IMR-90 (cell line): ENCODE data around the gene APP. TPM values are rescaled to one million over a fixed set of nuclear protein-coding genes. Genes with fewer than 3 reads are reported as not detected.

Source experiments
- ATAC-seq: fragments of 200-7000 bp; cut with Tn5 transposase; 2 replicates; pipeline ENCODE4 v1.9.1; 2020; ENCODE audit warnings: low read depth, mild to moderate bottlenecking, moderate library complexity
- BruUV-seq: library from RNA; stranded (reverse); fragments of 400-500 nt; replicated peaks from 2 replicates; lab custom pipeline; 2021; lab: Mats Ljungman, UMichigan
- CTCF ChIA-PET: fragments of 300-600 bp; formaldehyde crosslinking; extraction: SDS; loops from one replicate; lab custom pipeline; 2021; ENCODE audit warnings: antibody characterized with exemption; lab: Yijun Ruan, JAX
- POLR2A ChIA-PET: fragments of 300-600 bp; sonication (Branson Sonifier 250); formaldehyde crosslinking; loops from one replicate; lab custom pipeline; 2022; ENCODE audit warnings: antibody characterized with exemption; ENCODE audit not compliant: unreplicated experiment; lab: Charles Lee
- DNase-seq: peaks from one replicate; pipeline ENCODE4 v3.0.0; 2013
- H2AFZ ChIP-seq: replicated peaks from 2 replicates; pipeline ENCODE3; 2013; ENCODE audit warnings: low read length, mild to moderate bottlenecking; ENCODE audit not compliant: poor library complexity
- H2AK5ac ChIP-seq: 2 replicates; pipeline ENCODE4 v1.6.1; 2013; ENCODE audit warnings: low read depth, low read length, inconsistent platforms
- H2AK9ac ChIP-seq: replicated peaks from 2 replicates; pipeline ENCODE3; 2013; ENCODE audit warnings: mild to moderate bottlenecking, low read depth, low read length, moderate library complexity; ENCODE audit not compliant: poor library complexity
- H2BK120ac ChIP-seq: 2 replicates; pipeline ENCODE4 v1.6.1; 2013; ENCODE audit warnings: low read depth, low read length, inconsistent platforms
- H2BK15ac ChIP-seq: 3 replicates; pipeline ENCODE4 v1.6.1; 2013; ENCODE audit warnings: low read depth, low read length, inconsistent platforms
- H2BK20ac ChIP-seq: 2 replicates; pipeline ENCODE4 v1.6.1; 2013; ENCODE audit warnings: low read depth, mild to moderate bottlenecking, inconsistent platforms, low read length, moderate library complexity
- H2BK5ac ChIP-seq: 2 replicates; pipeline ENCODE4 v1.6.1; 2013; ENCODE audit warnings: mild to moderate bottlenecking, low read depth, low read length, inconsistent platforms; ENCODE audit not compliant: poor library complexity, severe bottlenecking
- H3K14ac ChIP-seq: replicated peaks from 2 replicates; pipeline ENCODE4 v1.6.1; 2013; ENCODE audit warnings: low read depth, low read length, inconsistent platforms
- H3K18ac ChIP-seq: 2 replicates; pipeline ENCODE4 v1.6.1; 2013; ENCODE audit warnings: low read depth, low read length, control low read depth
- H3K23ac ChIP-seq: 2 replicates; pipeline ENCODE4 v1.6.1; 2013; ENCODE audit warnings: low read depth, low read length, inconsistent platforms
- H3K27ac ChIP-seq: 2 replicates; pipeline ENCODE4 v1.5.1; 2013; ENCODE audit warnings: mild to moderate bottlenecking, control low read depth, low read length; ENCODE audit not compliant: insufficient read depth
- H3K27me3 ChIP-seq: 2 replicates; pipeline ENCODE4 v1.6.1; 2013; ENCODE audit warnings: low read length; ENCODE audit not compliant: control insufficient read depth, insufficient read depth
- H3K36me3 ChIP-seq: 2 replicates; pipeline ENCODE4 v1.6.1; 2013; ENCODE audit warnings: low read length, mixed read lengths; ENCODE audit not compliant: control insufficient read depth, insufficient read depth
- H3K4ac ChIP-seq: 2 replicates; pipeline ENCODE4 v1.6.1; 2013; ENCODE audit warnings: low read depth, low read length, inconsistent platforms
- H3K4me1 ChIP-seq: 2 replicates; pipeline ENCODE4 v1.6.1; 2013; ENCODE audit warnings: low read length, mixed read lengths; ENCODE audit not compliant: control insufficient read depth, insufficient read depth
- H3K4me2 ChIP-seq: 2 replicates; pipeline ENCODE4 v1.6.1; 2013; ENCODE audit warnings: low read depth, mild to moderate bottlenecking, control low read depth, low read length, moderate library complexity
- H3K4me3 ChIP-seq: 2 replicates; pipeline ENCODE4 v1.5.1; 2013; ENCODE audit warnings: low read depth, mild to moderate bottlenecking, control low read depth, low read length, moderate library complexity; ENCODE audit not compliant: insufficient read depth
- H3K56ac ChIP-seq: 2 replicates; pipeline ENCODE4 v1.6.1; 2013; ENCODE audit warnings: low read length, inconsistent platforms; ENCODE audit not compliant: insufficient read depth; ENCODE audit errors: extremely low read depth
- H3K79me1 ChIP-seq, 2 experiments: 2 replicates each; pipeline ENCODE4 v1.6.1; 2013; ENCODE audit warnings: low read length in 2 of 2, inconsistent platforms in 1 of 2, low read depth in 1 of 2
- H3K9ac ChIP-seq: 2 replicates; pipeline ENCODE4 v1.6.1; 2013; ENCODE audit warnings: low read depth, low read length, control low read depth
- H3K9me1 ChIP-seq: 2 replicates; pipeline ENCODE4 v1.6.1; 2013; ENCODE audit warnings: low read length, inconsistent platforms; ENCODE audit not compliant: insufficient read depth
- H3K9me3 ChIP-seq: 2 replicates; pipeline ENCODE4 v1.6.1; 2013; ENCODE audit warnings: low read length; ENCODE audit not compliant: control insufficient read depth, insufficient read depth
- H4K20me1 ChIP-seq: 2 replicates; pipeline ENCODE4 v1.6.1; 2013; ENCODE audit warnings: low read length, inconsistent platforms; ENCODE audit not compliant: insufficient read depth
- H4K5ac ChIP-seq: 2 replicates; pipeline ENCODE4 v1.6.1; 2013; ENCODE audit warnings: mild to moderate bottlenecking, low read depth, low read length, control low read depth
- H4K8ac ChIP-seq, 2 experiments: 2 replicates each; pipeline ENCODE4 v1.6.1; 2013; ENCODE audit warnings: low read depth in 2 of 2, low read length in 2 of 2, control low read depth in 1 of 2, inconsistent platforms in 1 of 2
- H4K91ac ChIP-seq: 2 replicates; pipeline ENCODE4 v1.6.1; 2013; ENCODE audit warnings: low read depth, low read length, inconsistent platforms; ENCODE audit not compliant: insufficient read depth
- BHLHE40 ChIP-seq: fragments of 150-350 bp; IDR thresholded peaks from 2 replicates; pipeline ENCODE4 v1.6.1; 2016; ENCODE audit warnings: mild to moderate bottlenecking, low read depth, low read length
- CHD1 ChIP-seq: IDR thresholded peaks from 2 replicates; pipeline ENCODE4 v1.6.1; 2012; ENCODE audit warnings: low read depth, low read length, improper control_type of control experiment
- CTCF ChIP-seq: conservative IDR thresholded peaks from 2 replicates; pipeline ENCODE4 v1.5.1; 2012; ENCODE audit warnings: mild to moderate bottlenecking, low read depth, low read length, improper control_type of control experiment
- ELK1 ChIP-seq: fragments of 150-350 bp; IDR thresholded peaks from 2 replicates; pipeline ENCODE4 v1.6.1; 2016; ENCODE audit warnings: low read depth, mild to moderate bottlenecking, low read length, moderate library complexity, borderline replicate concordance
- FOS ChIP-seq: fragments of 150-350 bp; IDR thresholded peaks from 2 replicates; pipeline ENCODE4 v1.6.1; 2016; ENCODE audit warnings: low read depth, low read length
- MAFK ChIP-seq: IDR thresholded peaks from 2 replicates; pipeline ENCODE4 v1.6.1; 2012; ENCODE audit warnings: low read depth, low read length, improper control_type of control experiment
- MAZ ChIP-seq: IDR thresholded peaks from 2 replicates; pipeline ENCODE4 v1.6.1; 2012; ENCODE audit warnings: low read depth, mild to moderate bottlenecking, low read length, improper control_type of control experiment, moderate library complexity, borderline replicate concordance
- MXI1 ChIP-seq: IDR thresholded peaks from 2 replicates; pipeline ENCODE4 v1.6.1; 2012; ENCODE audit warnings: low read depth, mild to moderate bottlenecking, low read length, moderate library complexity, borderline replicate concordance
- NFE2L2 ChIP-seq: fragments of 150-350 bp; IDR thresholded peaks from 2 replicates; pipeline ENCODE4 v1.6.1; 2016; ENCODE audit warnings: low read depth, mild to moderate bottlenecking, low read length
- POLR2A ChIP-seq: IDR thresholded peaks from 2 replicates; pipeline ENCODE4 v1.6.1; 2012; ENCODE audit warnings: mild to moderate bottlenecking, low read depth, low read length
- RAD21 ChIP-seq: IDR thresholded peaks from 2 replicates; pipeline ENCODE4 v1.6.1; 2012; ENCODE audit warnings: low read length, improper control_type of control experiment
- RCOR1 ChIP-seq: IDR thresholded peaks from 2 replicates; pipeline ENCODE4 v1.6.1; 2012; ENCODE audit warnings: mild to moderate bottlenecking, low read length, improper control_type of control experiment; ENCODE audit not compliant: insufficient replicate concordance
- RFX5 ChIP-seq: IDR thresholded peaks from 2 replicates; pipeline ENCODE4 v1.8.0; 2012; ENCODE audit warnings: low read depth, mild to moderate bottlenecking, low read length, moderate library complexity
- SMC3 ChIP-seq: fragments of 150-350 bp; IDR thresholded peaks from 2 replicates; pipeline ENCODE4 v1.6.1; 2016; ENCODE audit warnings: low read depth, mild to moderate bottlenecking, antibody characterized with exemption, low read length, moderate library complexity
- USF2 ChIP-seq: fragments of 150-350 bp; IDR thresholded peaks from 2 replicates; pipeline ENCODE4 v1.6.1; 2017; ENCODE audit warnings: mild to moderate bottlenecking, antibody characterized with exemption, low read length, low read depth
- WGBS, 2 experiments: methylation state at CpG; one replicate each; pipeline versions ENCODE4 v1.1.5 to v1.1.7; 2013; ENCODE audit warnings: missing lambda C conversion rate in 2 of 2; ENCODE audit not compliant: insufficient read length in 1 of 2; ENCODE audit errors: extremely low coverage in 2 of 2; 5-methylcytosine and 5-hydroxymethylcytosine counted together
- dilution Hi-C: fragments of 300-500 bp; cut with HindIII; formaldehyde crosslinking; loops from one replicate; pipeline ENCODE4 v1.14.3; 2018; ENCODE audit warnings: low sequenced_read_pairs; ENCODE audit not compliant: unreplicated experiment
- in situ Hi-C: fragments of 300-500 bp; cut with MboI; formaldehyde crosslinking; loops from 3 replicates; pipeline ENCODE4 v1.14.3; 2019; ENCODE audit warnings: low sequenced_read_pairs, inconsistent platforms, mixed read lengths
- intact Hi-C: fragments of 100-400 bp; cut with micrococcal nuclease; formaldehyde crosslinking; loops from 2 replicates; pipeline ENCODE4 v1.10.0; 2022
- polyA plus RNA-seq, 3 experiments: library from polyadenylated mRNA; depleted of rRNA; stranded (reverse); fragments of >200 nt; gene quantifications; 2 replicates each; pipeline ENCODE4 v1.2.3, GENCODE V29; 2012; ENCODE audit warnings: low replicate concordance in 1 of 3
- total RNA-seq: library from RNA; depleted of rRNA; stranded (reverse); fragments of >200 nt; gene quantifications from 2 replicates; pipeline ENCODE4 v1.2.3, GENCODE V29; 2012

The APP gene
- total and polyA plus RNA-seq, 2 of the 4 experiments (the other 2 are of a cell fraction): 191 to 530 TPM

GRCh38 chr21:26167593-26167992 is 3.0 kb downstream of the APP start:
- Histone ChIP-seq H2AK5ac (0 out of 2 replicates have a peak overlapping the region, but pooled peaks have one; percentile 27), H3K4me1 (peaks cover 10% of the 10 kb centered on the region), H3K27ac (no peak overlapping the region), H3K4ac (no peak overlapping the region), H3K27me3 (no peaks in the 10 kb centered on the region), H2BK5ac (no peak overlapping the region), H4K8ac (no peak overlapping the region; a peak in 1 of 4 replicates), H4K20me1 (peaks cover 24% of the 10 kb centered on the region), H4K91ac (peak overlapping the region; percentile 43; the same call in 1 of the 2 replicates), H3K56ac (no peak overlapping the region; the same call in 1 of the 2 replicates), H3K79me1 (peaks cover 6 to 46% of the 10 kb centered on the region in 2 experiments; a peak in 2 of 4 replicates), H3K23ac (0 out of 2 replicates have a peak overlapping the region, but pooled peaks have one; percentile 29), H4K5ac (no peak overlapping the region; the same call in 1 of the 2 replicates), H2BK15ac (no peak overlapping the region), H3K9ac (0 out of 2 replicates have a peak overlapping the region, but pooled peaks have one; percentile 13), H3K36me3 (no peaks in the 10 kb centered on the region), H3K14ac (peak overlapping the region; percentile 37), H2BK20ac (no peak overlapping the region), H3K4me2 (peak overlapping the region; percentile 28; the same call in 1 of the 2 replicates), H2AK9ac (no peak overlapping the region), H2AFZ (no peak overlapping the region), H3K18ac (no peak overlapping the region), H3K9me3 (no peaks in the 10 kb centered on the region), H3K4me3 (no peak overlapping the region), H3K9me1 (peaks cover 6% of the 10 kb centered on the region), H2BK120ac (peak overlapping the region; percentile 14; the same call in 1 of the 2 replicates)
- dilution Hi-C loops (no loop called here), intact Hi-C loops (loop anchor here (5.0 kb wide), 3 partner anchors 430 to 560 kb away; partner anchors contain the start of gene MRPL39), in situ Hi-C loops (loop anchor here (5.0 kb wide), 1 partner anchor 280 kb away; no protein-coding TSS in a partner anchor)
- DNase-seq (no peak), ATAC-seq (no peak)
- BruUV-seq: no TSS peak
- ChIA-PET POLR2A (no interaction called here), CTCF (interaction anchor here (0.5 to 1.6 kb wide), 2 partner anchors 133 to 544 kb away, joined by 3 to 5 read pairs; no protein-coding TSS in a partner anchor)
- 64% methylated on average over 5 of the region's 9 CpGs; no CpG with 5 or more reads in 1 of the 2 experiments for WGBS, 2 experiments
- TF ChIP-seq BHLHE40 (no peak), CHD1 (no peak), NFE2L2 (no peak), MAFK (no peak), RAD21 (no peak), ELK1 (no peak), RCOR1 (no peak), POLR2A (no peak), RFX5 (no peak), MAZ (no peak), USF2 (no peak), CTCF (no peak), FOS (no peak), MXI1 (no peak), SMC3 (no peak)
